HG03575 (cell line): Measurements from ENCODE around the gene ZNF658.
"Not testable (repeated sequence)": the region's sequence is repeated elsewhere in the genome, so short reads cannot be mapped to it uniquely, and the experiment has no call there.

ENCODE experiments used
- ATAC-seq: cut with Tn5 transposase; IDR thresholded peaks from one replicate; pipeline ENCODE4 v1.9.1; 2021; ENCODE audit not compliant: unreplicated experiment, insufficient number of reproducible peaks, low FRiP score; ENCODE audit errors: extremely low read depth

ZNF658 gene

DNA sequence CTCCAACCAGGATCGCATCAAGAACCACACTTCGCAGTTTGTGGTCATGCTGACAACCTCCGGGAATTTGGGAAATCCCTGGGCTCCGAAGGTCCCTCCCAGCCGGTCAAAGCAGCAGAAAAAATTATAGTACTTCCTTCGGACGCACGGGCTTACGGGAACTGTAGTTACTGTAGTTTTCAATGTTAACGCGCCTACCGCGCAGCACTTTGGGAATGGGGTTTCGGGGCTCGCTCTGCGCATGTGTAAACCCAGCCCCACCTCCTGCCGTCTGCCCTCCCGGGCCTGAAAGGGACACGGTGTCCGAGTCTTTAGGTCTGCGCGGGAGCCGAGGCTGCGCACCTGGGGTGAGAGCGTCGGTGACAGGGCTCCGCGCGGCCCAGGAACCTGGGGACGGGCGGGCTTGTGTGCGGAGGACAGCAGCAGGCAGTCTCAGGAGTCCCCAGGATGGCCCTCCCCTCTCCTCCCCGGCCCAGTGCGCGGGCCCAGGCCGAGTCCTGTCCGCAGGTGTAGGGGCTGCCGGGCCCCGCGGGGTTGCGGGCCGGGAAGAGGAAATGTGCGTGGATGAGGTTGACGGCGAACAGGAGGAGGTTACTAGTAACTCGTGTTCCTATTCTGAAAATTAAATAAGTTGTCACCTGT lies at the start of gene ZNF658:
Gene ZNF658 (plus strand): TSS at position 236 of the 642 bp plus-strand sequence. CDS start 2,837 bp downstream, outside the sequence.
- peak; percentile 93 for ATAC-seq

DNA sequence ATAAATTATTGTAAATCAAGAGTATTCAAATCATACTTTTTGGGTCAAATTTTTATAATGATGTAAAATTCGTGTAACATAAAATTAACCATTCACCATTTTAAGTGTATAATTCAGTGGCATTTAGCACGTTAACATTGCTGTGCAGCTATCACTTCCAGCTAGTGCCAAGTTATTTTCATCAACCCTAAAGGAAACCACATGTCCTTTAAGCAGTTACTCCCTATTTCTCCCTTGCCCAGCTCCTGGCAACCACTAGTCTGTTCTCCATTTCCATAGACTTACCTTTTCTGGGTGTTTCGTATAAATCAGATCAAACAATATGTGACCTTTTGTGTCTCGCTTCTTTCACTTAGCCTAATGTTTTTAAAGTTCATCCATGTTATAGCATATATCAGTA lies 38.8 kb upstream of the ZNF658 start:
- ATAC-seq, result not testable (repeated sequence)

DNA sequence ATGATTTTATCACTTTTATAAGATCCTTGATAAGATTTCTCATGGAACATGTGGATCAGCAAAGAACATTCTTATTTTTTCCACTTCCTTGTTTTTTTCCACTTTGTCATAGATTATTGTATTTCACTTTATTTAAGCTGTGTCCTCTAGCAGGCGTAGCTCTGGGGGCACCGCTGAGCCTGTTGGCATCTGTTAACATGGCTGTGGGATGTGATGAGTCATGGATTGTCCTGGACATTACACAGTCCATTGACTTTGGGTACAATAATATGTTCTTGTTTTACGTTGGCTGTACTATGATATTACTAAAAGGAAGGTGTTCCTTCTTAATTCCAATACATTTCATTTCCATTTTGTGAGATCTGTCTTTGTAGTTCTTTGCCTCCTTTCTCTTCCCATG lies 31.9 kb upstream of the ZNF658 start:
- ATAC-seq, result not testable (repeated sequence)

DNA sequence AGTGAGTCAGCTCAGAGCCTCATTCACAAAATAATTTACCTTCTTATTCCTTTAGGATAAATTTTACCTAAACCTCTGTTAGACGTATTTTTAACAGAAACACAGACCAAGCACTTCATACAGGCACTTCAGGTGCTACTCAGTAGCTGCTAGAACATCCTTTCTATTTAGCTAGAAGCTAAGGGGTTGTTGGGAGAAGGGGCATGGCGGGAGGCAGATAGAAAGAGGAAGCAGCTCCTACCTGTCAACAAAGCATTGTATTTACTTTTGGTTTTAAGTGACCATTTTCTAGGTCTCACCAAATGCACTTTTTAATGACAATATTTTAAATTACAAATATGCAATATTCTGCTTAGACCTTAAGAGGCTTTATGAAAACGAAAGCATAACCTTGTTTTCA lies 19.9 kb upstream of the ZNF658 start:
- not testable (repeated sequence) for ATAC-seq

DNA sequence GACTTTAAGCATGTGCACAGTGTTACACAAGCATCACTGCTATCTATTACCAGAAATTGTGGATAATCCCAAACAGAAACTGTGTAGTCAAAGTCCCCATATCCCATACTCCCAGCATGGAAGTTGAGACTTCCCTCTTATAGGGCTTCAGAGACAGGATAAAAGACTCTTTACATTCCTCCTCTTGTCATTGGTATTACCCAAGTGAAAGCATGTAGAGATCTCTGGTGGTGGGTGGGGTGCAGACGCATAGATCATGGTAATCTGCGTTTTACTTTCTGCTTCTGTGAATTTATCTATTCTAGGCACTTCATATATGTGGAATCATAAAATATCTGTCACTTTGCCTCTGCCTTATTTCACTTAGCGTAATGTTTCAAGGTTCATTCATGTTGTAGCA lies 18.7 kb upstream of the ZNF658 start:
- not testable (repeated sequence) for ATAC-seq

DNA sequence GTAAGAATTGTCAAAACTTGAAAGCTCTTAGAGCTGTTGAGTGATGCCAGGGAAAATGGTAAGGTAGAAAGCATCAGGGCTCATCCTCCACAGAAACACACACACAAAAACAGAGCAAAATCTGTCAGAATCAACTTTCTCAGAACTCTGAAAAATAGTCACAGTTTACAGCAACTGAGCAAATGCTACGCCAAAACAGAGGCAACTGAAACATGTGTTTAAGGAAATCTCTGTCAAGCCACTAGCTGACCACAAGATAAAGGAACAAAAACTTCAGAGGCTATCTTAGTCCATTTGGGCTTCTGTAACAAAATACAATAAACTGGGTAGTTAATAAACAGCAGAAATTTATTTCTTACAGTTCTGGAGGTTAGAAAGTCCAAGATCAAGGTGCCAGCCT lies 10.2 kb upstream of the ZNF658 start:
- peak; percentile 79 for ATAC-seq

DNA sequence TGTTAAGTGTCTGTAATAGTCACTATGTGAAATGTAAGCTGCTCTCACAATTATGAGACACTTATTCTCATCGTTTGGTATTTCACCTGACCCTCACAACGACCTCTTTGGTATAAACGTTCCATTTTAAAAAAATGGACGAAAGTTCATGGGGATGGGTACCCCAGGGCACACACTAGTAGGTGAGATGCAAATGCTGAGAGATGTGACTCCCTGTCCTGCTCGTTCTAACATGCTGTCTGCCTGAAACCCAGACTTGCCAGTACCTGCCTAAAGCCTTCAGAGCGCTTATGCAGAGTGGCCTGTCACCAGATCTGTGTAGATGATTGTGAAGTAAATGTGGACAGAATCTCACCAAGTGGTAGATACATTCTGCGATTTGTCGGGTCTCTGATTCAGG lies 616 bp downstream of the ZNF658 start:
- peak; percentile 5 for ATAC-seq

DNA sequence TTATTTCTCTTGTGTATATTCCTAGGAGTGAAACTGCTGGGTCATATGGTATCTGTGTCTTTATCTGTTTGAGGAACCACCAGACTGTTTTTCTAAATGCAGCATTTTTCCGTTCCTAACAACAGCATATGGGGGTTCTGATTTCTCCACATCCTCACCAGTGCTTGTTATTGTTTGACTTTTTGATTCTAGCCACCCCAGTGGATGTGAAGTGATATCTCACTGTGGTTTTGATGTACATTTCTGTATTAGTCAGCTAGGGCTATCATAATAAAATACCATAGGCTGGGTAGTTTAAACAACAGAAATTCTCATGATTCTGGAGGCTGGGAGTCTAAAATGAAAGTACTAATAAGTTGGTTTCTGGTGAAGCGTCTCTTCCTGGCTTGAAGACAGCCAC lies 9.0 kb downstream of the ZNF658 start:
- ATAC-seq, result not testable (repeated sequence)

DNA sequence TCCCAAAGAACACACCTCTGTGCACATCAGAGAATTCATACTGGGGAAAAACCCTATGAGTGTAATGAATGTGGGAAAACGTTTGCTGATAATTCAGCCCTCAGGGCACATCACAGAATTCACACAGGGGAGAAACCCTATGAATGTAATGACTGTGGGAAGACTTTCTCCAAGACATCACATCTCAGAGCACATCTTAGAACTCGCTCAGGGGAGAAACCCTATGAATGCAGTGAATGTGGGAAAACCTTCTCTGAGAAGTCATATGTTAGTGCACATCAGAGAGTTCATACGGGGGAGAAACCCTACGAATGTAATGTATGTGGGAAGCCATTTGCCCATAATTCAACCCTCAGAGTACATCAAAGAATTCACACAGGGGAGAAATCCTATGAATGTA lies 19.5 kb downstream of the ZNF658 start:
- ATAC-seq, result not testable (repeated sequence)

DNA sequence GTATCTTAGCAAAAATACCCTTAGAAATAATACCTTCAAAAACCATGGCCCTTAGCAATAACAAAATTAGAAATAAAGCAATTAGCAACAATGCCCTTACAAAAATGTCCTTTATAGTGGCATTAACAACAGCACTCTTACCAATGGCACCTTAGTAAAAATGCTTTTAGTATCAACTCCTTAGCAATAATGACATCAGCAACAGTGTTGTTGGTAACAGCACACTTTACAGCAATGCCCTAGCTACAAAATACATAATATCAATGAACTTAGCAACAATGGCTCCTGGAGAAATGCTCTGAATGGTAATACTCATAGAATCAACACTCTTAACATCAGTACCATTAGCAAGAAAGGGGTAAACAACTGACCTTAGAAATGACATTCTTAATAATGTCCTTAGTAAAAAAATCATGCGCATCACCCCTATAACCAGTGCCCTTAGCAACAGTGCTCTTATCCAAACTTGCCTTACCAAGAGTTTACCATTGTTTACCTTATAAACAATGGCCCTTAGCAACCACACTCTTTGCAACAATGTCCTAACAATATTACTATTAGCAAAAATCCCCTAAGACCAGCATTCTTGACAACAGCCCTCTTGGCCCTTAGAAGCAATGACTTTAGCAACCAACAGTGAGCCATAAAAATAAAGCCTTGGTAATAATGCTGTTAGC lies 35.8 kb downstream of the ZNF658 start:
- not testable (repeated sequence) for ATAC-seq

DNA sequence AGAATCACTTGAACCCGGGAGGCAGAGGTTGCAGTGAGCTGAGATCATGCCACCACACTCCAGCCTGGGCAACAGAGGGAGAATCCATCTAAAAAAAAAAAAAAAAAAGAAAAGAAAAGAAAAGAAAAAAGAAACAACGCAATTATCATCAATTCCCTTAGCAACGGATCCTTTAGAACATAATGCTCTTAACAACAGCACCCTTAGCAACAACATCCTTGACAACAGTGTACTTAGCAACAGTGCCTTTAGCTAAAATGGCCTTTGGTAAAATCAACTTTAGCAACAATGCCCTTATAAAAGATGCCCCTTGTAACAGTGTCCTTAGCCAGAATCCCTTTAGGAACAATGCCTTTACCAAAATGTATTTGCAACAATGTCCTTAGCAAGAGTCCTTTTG lies 37.1 kb downstream of the ZNF658 start:
- ATAC-seq, result not testable (repeated sequence)

DNA sequence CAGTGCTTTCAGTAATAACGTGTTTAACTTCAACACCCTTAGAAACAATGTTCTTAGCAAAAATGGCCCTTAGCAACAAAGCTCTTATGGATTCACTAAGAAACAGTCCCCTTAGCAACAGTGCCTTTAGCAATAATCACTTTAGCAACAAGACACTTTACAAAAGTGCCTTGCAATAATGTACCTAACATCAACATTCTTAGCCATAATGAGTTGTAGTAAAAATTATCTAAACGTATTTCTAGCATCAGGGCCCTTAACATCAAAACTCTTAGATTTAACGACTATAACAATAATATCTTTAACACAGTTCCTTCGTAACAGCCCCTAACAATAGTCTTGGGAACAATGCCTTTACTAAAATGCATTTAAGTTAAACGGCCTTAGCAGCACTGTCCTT lies 37.8 kb downstream of the ZNF658 start:
- not testable (repeated sequence) for ATAC-seq

DNA sequence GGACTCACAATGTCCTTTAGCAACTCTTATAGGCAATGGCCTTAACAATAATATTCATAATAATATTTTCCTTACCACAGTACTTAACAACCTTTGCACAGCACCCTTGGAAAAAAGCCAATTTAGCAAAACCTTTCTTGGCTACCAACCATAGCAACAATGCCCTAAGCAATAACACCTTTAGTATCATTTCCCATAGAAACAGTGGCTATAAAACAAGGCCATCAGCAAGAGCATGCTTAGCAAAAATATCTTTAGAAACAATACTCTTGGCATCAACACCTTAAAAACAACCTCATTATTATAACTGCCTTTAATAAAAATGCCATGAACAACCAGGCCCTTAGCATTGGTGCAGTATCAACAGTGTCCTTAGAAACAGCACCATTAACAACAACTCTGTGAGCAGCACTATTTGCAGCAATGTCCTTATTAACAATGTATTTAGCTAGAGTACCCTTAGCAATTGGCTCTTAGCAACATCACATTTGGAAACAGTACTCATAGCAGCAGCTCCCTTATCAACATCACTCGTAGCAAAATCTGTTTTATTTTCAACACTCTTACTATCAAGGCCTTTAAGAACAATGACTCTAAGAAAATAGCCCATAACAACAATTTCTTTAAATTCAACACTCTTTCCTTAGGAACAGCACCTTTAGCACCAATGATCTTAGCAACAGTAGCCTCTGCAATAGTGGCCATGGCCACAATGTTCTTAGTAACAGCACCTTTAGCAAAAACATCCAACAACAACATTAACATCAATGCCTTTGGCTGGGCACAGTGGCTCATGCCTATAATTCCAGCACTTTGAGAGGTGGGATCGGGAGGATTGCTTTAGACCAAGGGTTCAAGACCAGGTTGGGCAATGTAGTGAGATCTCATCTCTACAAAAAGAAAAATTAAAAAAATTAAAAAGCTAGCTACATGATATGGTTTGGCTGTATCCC lies 39.6 kb downstream of the ZNF658 start:
- ATAC-seq, result not testable (repeated sequence)

DNA sequence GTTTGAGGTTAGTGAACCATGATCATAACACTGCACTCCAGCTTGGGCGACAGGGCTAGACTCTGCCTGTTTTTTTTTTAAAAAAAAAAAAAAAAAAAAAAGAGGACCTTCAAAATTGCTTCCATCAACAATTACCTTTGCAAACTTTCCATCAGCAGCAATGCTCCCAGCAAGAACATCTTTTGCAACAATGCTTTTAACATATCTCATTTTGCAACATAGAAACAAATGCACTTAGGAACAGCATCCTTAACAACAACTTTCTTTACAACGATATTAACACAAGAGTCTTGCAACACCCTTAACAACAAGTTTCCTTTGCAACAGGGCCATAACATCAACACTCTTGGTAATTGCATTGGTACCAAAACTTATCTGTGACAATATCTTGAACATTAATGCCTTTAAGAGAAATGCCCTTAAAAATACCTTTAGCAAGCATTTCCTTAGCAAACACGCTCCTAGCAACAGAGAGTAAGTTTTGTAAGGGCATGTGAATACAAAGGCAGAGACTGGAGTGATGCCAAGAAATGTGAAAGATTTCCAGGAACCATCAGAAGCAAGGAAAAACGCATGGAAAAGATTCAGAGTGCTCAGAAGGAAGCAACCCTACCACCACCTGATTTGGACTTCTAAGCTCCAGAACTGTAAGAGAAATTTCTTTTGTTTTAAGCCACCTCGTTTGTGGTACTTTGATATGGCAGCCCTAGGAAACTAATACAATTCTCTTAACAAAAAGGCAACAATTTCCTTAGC lies 42.1 kb downstream of the ZNF658 start:
- not testable (repeated sequence) for ATAC-seq

DNA sequence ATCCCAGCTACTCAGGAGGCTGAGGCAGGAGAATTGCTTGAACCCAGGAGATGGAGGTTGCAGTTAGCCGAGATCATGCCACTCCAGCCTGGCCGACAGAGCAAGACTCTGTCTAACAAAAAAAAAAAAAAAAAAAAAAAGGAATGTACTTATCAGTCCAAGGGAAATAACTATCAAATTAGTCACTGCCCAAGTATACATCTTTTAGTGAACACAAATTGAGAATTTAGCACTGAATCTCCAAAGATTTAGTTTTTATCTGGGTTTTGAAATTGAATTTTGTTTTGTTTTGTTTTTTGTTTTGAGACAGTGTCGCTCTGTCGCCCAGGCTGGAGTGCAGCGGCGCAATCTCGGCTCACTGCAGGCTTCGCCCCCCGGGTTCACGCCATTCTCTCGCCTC lies 52.1 kb downstream of the ZNF658 start:
- not testable (repeated sequence) for ATAC-seq
